K562 (cell line): ENCODE results near the gene IGFALS. TPM values are rescaled to one million over a fixed set of nuclear protein-coding genes. Genes with fewer than 3 reads are reported as not detected.

ENCODE experiments used
- ARNT ChIP-seq, 2 experiments: fragments of 450-650 bp; IDR thresholded peaks; 2 replicates each; pipeline ENCODE4 v1.6.1; 2016; ENCODE audit warnings: mild to moderate bottlenecking in 1 of 2
- GABPB2 ChIP-seq: fragments of 250-450 bp; sonication (Bioruptor Pico); conservative IDR thresholded peaks from 2 replicates; pipeline ENCODE4 v1.5.1; 2021; ENCODE audit warnings: mild to moderate bottlenecking
- KAT7 ChIP-seq: sonication (generic); formaldehyde crosslinking; IDR thresholded peaks from 2 replicates; pipeline ENCODE4 v1.8.0; 2022; ENCODE audit warnings: missing genetic modification reagents, mild to moderate bottlenecking, borderline replicate concordance
- KHSRP ChIP-seq: fragments of 450-650 bp; IDR thresholded peaks from 2 replicates; pipeline ENCODE4 v1.6.1; 2017
- NCOR1 ChIP-seq: fragments of 450-650 bp; IDR thresholded peaks from 2 replicates; pipeline ENCODE4 v1.6.1; 2016; ENCODE audit warnings: mild to moderate bottlenecking, moderate library complexity
- NELFE ChIP-seq: IDR thresholded peaks from 2 replicates; pipeline ENCODE4 v1.6.1; 2011; ENCODE audit warnings: mild to moderate bottlenecking; ENCODE audit not compliant: insufficient read depth, insufficient read length
- NFATC3 ChIP-seq: fragments of 450-650 bp; IDR thresholded peaks from 2 replicates; pipeline ENCODE4 v1.6.1; 2017; ENCODE audit warnings: mild to moderate bottlenecking
- RBM22 ChIP-seq: fragments of 200-400 bp; formaldehyde crosslinking; IDR thresholded peaks from 2 replicates; pipeline ENCODE4 v1.6.1; 2018; ENCODE audit warnings: low read length, low read depth; ENCODE audit not compliant: poor library complexity, severe bottlenecking
- SMAD2 ChIP-seq: fragments of 150-350 bp; IDR thresholded peaks from 2 replicates; pipeline ENCODE4 v1.6.1; 2014; ENCODE audit warnings: low read depth, mild to moderate bottlenecking, low read length
- SP1 ChIP-seq: sonication (generic); formaldehyde crosslinking; IDR thresholded peaks from 2 replicates; pipeline ENCODE4 v1.8.1; 2022; ENCODE audit warnings: mild to moderate bottlenecking, missing genetic modification reagents
- TAF1 ChIP-seq: IDR thresholded peaks from 2 replicates; pipeline ENCODE4 v1.6.1; 2011; ENCODE audit warnings: mild to moderate bottlenecking, low read length, moderate library complexity; ENCODE audit not compliant: insufficient read depth, control insufficient read depth, severe bottlenecking; ENCODE audit errors: extremely low read depth
- TCF7 ChIP-seq: sonication (generic); IDR thresholded peaks from 2 replicates; pipeline ENCODE4 v1.6.1; 2016; ENCODE audit warnings: antibody characterized with exemption, borderline replicate concordance
- TOE1 ChIP-seq, 2 experiments: fragments of 450-650 bp in 1 of 2; sonication (generic) in 1 of 2; formaldehyde crosslinking in 1 of 2; IDR thresholded peaks; 2 replicates each; pipeline versions ENCODE4 v1.7.1 to v1.8.0; 2016 to 2022; ENCODE audit warnings: borderline replicate concordance in 2 of 2, mild to moderate bottlenecking in 2 of 2, antibody characterized with exemption in 1 of 2, inconsistent platforms in 1 of 2, low read depth in 1 of 2, missing genetic modification reagents in 1 of 2, moderate library complexity in 1 of 2
- USF1 ChIP-seq: sonication (generic); formaldehyde crosslinking; IDR thresholded peaks from 2 replicates; pipeline ENCODE4 v1.9.0; 2022; ENCODE audit warnings: mild to moderate bottlenecking, missing genetic modification reagents
- ZBTB7A ChIP-seq: IDR thresholded peaks from 2 replicates; pipeline ENCODE4 v1.6.1; 2011; ENCODE audit warnings: low read depth, mild to moderate bottlenecking, low read length, moderate library complexity, borderline replicate concordance; ENCODE audit not compliant: control insufficient read depth
- ZFP1 ChIP-seq: fragments of 450-650 bp; formaldehyde crosslinking; IDR thresholded peaks from 2 replicates; pipeline ENCODE4 v1.4.0; 2020; ENCODE audit warnings: mild to moderate bottlenecking, mixed read lengths
- ZFPM2 ChIP-seq: fragments of 250-450 bp; sonication (Bioruptor Pico); IDR thresholded peaks from 2 replicates; pipeline ENCODE4 v1.5.1; 2022; ENCODE audit warnings: mild to moderate bottlenecking
- ZNF146 ChIP-seq: IDR thresholded peaks from one replicate; pipeline ENCODE4 v1.6.1; 2018; ENCODE audit warnings: missing compliant biosample characterization; ENCODE audit not compliant: unreplicated experiment
- ZNF778 ChIP-seq: fragments of 450-650 bp; formaldehyde crosslinking; IDR thresholded peaks from 2 replicates; pipeline ENCODE4 v1.4.0; 2020; ENCODE audit warnings: mild to moderate bottlenecking, moderate library complexity
- polyA plus RNA-seq, 8 experiments: library from polyadenylated mRNA; depleted of rRNA in 4 of 8; stranded (reverse) in 5 of 8; unstranded in 3 of 8; fragments of >200 nt; fragmentation: Nextera tagmentation in 2 of 8; fragmentation: Illumina TruSeq in 1 of 8; extraction: Ambion mirVana in 2 of 8; extraction: Trizol in 1 of 8; gene quantifications; 2 replicates each; pipeline versions ENCODE4 v1.2.1 to v1.2.3, GENCODE V29; 2011 to 2014; ENCODE audit warnings: inconsistent platforms in 1 of 8, missing spikeins in 1 of 8
- total RNA-seq, 7 experiments: library from RNA; depleted of rRNA in 6 of 7; stranded (reverse); fragments of >200 nt in 6 of 7; fragmentation: Illumina TruSeq in 2 of 7; extraction: Trizol in 2 of 7; gene quantifications; 2 replicates each; pipeline versions ENCODE4 v1.2.1 to v1.2.3, GENCODE V29; 2011 to 2021; ENCODE audit warnings: low replicate concordance in 1 of 7
- TF ChIP-seq, protein P1 (sequence below): sonication (generic); formaldehyde crosslinking; IDR thresholded peaks from 2 replicates; pipeline ENCODE4 v1.8.0; 2022; ENCODE audit warnings: mild to moderate bottlenecking, missing genetic modification reagents, borderline replicate concordance
- TF ChIP-seq, protein P2 (sequence below): sonication (generic); formaldehyde crosslinking; IDR thresholded peaks from 2 replicates; pipeline ENCODE4 v1.4.0; 2020; ENCODE audit warnings: mild to moderate bottlenecking, missing genetic modification reagents
- TF ChIP-seq, protein P3 (sequence below): fragments of 450-650 bp; formaldehyde crosslinking; IDR thresholded peaks from 2 replicates; pipeline ENCODE4 v1.4.0; 2020; ENCODE audit warnings: mild to moderate bottlenecking, moderate library complexity

The IGFALS gene
- total and polyA plus RNA-seq, 9 of the 15 experiments (the other 6 are each of a cell fraction or from before 2014, with no cell fraction given): not detected

GRCh38 chr16:1772908-1773702 is 20.4 kb downstream of the IGFALS start, which contains the start of gene MRPS34 (continued):
- TF ChIP-seq, protein P1, sequence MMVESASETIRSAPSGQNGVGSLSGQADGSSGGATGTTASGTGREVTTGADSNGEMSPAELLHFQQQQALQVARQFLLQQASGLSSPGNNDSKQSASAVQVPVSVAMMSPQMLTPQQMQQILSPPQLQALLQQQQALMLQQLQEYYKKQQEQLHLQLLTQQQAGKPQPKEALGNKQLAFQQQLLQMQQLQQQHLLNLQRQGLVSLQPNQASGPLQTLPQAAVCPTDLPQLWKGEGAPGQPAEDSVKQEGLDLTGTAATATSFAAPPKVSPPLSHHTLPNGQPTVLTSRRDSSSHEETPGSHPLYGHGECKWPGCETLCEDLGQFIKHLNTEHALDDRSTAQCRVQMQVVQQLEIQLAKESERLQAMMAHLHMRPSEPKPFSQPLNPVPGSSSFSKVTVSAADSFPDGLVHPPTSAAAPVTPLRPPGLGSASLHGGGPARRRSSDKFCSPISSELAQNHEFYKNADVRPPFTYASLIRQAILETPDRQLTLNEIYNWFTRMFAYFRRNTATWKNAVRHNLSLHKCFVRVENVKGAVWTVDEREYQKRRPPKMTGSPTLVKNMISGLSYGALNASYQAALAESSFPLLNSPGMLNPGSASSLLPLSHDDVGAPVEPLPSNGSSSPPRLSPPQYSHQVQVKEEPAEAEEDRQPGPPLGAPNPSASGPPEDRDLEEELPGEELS (CRISPR knock-in tag): no peak
- TF ChIP-seq KHSRP (no peak), ARNT (IDR thresholded peaks at IDR 0.05) (no peak), USF1 (no peak), NFATC3 (no peak), NCOR1 (no peak), ZFP1 (CRISPR knock-in tag) (no peak), ZBTB7A (peak; percentile 71), GABPB2 (CRISPR knock-in tag) (no peak), ZFPM2 (no peak), RBM22 (no peak), TAF1 (peak; percentile 94), SP1 (peak; percentile 88), ZNF146 (CRISPR knock-in tag) (no peak), TOE1 (IDR thresholded peaks at IDR 0.05; ENCODE audit: borderline replicate concordance) (peak; percentile 61), TOE1 (CRISPR knock-in tag; IDR thresholded peaks at IDR 0.05; ENCODE audit: borderline replicate concordance, low read depth) (no peak), TCF7 (peak; percentile 56; the same call in 1 of the 2 replicates), KAT7 (CRISPR knock-in tag) (no peak), ZNF778 (CRISPR knock-in tag) (no peak), SMAD2 (no peak), NELFE (no peak)
- TF ChIP-seq, protein P2, sequence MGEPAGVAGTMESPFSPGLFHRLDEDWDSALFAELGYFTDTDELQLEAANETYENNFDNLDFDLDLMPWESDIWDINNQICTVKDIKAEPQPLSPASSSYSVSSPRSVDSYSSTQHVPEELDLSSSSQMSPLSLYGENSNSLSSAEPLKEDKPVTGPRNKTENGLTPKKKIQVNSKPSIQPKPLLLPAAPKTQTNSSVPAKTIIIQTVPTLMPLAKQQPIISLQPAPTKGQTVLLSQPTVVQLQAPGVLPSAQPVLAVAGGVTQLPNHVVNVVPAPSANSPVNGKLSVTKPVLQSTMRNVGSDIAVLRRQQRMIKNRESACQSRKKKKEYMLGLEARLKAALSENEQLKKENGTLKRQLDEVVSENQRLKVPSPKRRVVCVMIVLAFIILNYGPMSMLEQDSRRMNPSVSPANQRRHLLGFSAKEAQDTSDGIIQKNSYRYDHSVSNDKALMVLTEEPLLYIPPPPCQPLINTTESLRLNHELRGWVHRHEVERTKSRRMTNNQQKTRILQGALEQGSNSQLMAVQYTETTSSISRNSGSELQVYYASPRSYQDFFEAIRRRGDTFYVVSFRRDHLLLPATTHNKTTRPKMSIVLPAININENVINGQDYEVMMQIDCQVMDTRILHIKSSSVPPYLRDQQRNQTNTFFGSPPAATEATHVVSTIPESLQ (CRISPR knock-in tag): peak; percentile 43; the same call in 1 of the 2 replicates
- TF ChIP-seq, protein P3, sequence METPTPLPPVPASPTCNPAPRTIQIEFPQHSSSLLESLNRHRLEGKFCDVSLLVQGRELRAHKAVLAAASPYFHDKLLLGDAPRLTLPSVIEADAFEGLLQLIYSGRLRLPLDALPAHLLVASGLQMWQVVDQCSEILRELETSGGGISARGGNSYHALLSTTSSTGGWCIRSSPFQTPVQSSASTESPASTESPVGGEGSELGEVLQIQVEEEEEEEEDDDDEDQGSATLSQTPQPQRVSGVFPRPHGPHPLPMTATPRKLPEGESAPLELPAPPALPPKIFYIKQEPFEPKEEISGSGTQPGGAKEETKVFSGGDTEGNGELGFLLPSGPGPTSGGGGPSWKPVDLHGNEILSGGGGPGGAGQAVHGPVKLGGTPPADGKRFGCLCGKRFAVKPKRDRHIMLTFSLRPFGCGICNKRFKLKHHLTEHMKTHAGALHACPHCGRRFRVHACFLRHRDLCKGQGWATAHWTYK (CRISPR knock-in tag): peak; percentile 66; the same call in 1 of the 2 replicates
